Body of pancreas (tissue), 4 donors: ENCODE measurements around the gene TSHZ2.

Experiments used
- POLR2A ChIP-seq, 3 donors: fragments of 450-650 bp; IDR thresholded peaks; one replicate each; pipeline ENCODE4 v1.6.1; 2016; ENCODE audit warnings: antibody characterized with exemption in 3 of 3, mild to moderate bottlenecking in 2 of 3
- TF ChIP-seq, protein P1 (sequence below), 7 experiments: fragments of 450-650 bp in 4 of 7; fragments of 200-600 bp in 3 of 7; sonication (generic) in 3 of 7; IDR thresholded peaks; one replicate each; pipeline ENCODE4 v1.5.1; 2016 to 2019; ENCODE audit warnings: antibody characterized with exemption in 7 of 7

DNA sequence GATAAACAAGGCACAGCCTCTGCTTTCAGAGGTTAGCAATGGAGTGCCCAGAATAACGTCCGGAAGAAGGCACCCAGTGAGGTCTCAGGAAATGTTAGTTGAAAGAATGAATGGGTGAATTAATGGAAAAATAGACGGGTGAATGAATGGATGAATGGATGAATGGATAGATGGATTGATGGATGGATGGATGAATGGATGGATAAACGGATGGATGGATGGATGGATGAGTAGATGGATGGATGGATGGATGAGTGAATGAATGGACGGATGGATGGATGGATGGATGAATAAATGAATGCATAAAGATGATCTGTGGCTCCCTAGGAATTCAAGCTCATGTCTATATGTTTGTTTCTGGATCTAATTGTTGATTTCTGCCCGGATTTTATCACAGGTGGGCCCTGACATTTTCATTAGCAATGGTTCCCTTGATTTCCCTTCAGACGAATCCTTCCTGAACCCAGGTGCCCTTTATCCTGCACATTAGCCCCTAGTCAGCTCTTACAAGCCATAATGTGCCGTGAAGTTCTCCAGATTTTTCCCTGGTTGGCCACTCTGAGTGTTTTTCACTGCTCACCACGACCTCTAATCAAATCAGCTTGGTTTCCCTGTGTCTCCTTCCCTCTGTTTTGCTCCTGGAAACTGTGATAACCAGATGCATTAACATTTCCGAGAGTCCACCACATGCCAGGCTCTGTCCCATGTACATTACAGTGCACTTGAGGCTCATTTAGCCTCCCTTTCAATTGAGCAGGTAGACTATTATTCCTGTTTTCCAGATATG is 22.2 kb downstream of the TSHZ2 start:
- TF ChIP-seq, protein P1, sequence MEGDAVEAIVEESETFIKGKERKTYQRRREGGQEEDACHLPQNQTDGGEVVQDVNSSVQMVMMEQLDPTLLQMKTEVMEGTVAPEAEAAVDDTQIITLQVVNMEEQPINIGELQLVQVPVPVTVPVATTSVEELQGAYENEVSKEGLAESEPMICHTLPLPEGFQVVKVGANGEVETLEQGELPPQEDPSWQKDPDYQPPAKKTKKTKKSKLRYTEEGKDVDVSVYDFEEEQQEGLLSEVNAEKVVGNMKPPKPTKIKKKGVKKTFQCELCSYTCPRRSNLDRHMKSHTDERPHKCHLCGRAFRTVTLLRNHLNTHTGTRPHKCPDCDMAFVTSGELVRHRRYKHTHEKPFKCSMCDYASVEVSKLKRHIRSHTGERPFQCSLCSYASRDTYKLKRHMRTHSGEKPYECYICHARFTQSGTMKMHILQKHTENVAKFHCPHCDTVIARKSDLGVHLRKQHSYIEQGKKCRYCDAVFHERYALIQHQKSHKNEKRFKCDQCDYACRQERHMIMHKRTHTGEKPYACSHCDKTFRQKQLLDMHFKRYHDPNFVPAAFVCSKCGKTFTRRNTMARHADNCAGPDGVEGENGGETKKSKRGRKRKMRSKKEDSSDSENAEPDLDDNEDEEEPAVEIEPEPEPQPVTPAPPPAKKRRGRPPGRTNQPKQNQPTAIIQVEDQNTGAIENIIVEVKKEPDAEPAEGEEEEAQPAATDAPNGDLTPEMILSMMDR (IDR thresholded peaks at IDR 0.05): no peak
- TF ChIP-seq POLR2A (IDR thresholded peaks at IDR 0.05): no peak
